Fibroblast of mammary gland (primary cell): ENCODE measurements around the gene ZNF778.

ENCODE experiments used
- DNase-seq: peaks from one replicate; pipeline ENCODE4 v3.0.0-alpha.2; 2010; ENCODE audit warnings: low read depth
- H3K4me3 ChIP-seq: 2 replicates; pipeline ENCODE4 v1.5.1; 2011; ENCODE audit warnings: low read depth, mild to moderate bottlenecking, low read length, moderate library complexity; ENCODE audit not compliant: control insufficient read depth
- CTCF ChIP-seq: conservative IDR thresholded peaks from 2 replicates; pipeline ENCODE4 v1.5.1; 2011; ENCODE audit warnings: low read depth, low read length, inconsistent platforms; ENCODE audit not compliant: control insufficient read depth, insufficient read depth

The ZNF778 gene

GRCh38 chr16:89217388-89218191 is at the start of gene ZNF778:
Gene ZNF778 (plus strand): TSS chr16:89217703. CDS start chr16:89221128, 3,425 bp downstream.
- H3K4me3 ChIP-seq = peak within 1 kb of the TSS; percentile 86
- TF ChIP-seq CTCF = no peak
- peak; percentile 75 for DNase-seq

GRCh38 chr16:89168381-89169189 is 48.9 kb upstream of the ZNF778 start:
- TF ChIP-seq CTCF = peak; percentile 19
- DNase-seq = no peak
- no peak overlapping the region for H3K4me3 ChIP-seq

- TF ChIP-seq CTCF = no peak
- no peak overlapping the region for H3K4me3 ChIP-seq
- DNase-seq = no peak
These were observed 47.7 kb upstream of the ZNF778 start for GRCh38 chr16:89169778-89170177.

- DNase-seq = no peak
- TF ChIP-seq CTCF = no peak
- no peak overlapping the region for H3K4me3 ChIP-seq
These were observed 46.9 kb upstream of the ZNF778 start for GRCh38 chr16:89170346-89171215.

GRCh38 chr16:89171216-89172170 is 46.0 kb upstream of the ZNF778 start, which contains the start of gene CDH15:
Gene CDH15 (plus strand): TSS chr16:89171748. CDS start chr16:89171832, 84 bp downstream.
- H3K4me3 ChIP-seq = no peak within 1 kb of the TSS
- peak; percentile 77 for DNase-seq
- TF ChIP-seq CTCF = no peak
